Activated effector memory CD4-positive, alpha-beta T cell treated with Interleukin-2 at 50 U/mL for 16 hours (primary cell): ENCODE results near the gene LHX2.

Experiments
- DNase-seq: peaks from one replicate; pipeline ENCODE4 v3.0.0-alpha.2; 2020

LHX2 gene

DNA sequence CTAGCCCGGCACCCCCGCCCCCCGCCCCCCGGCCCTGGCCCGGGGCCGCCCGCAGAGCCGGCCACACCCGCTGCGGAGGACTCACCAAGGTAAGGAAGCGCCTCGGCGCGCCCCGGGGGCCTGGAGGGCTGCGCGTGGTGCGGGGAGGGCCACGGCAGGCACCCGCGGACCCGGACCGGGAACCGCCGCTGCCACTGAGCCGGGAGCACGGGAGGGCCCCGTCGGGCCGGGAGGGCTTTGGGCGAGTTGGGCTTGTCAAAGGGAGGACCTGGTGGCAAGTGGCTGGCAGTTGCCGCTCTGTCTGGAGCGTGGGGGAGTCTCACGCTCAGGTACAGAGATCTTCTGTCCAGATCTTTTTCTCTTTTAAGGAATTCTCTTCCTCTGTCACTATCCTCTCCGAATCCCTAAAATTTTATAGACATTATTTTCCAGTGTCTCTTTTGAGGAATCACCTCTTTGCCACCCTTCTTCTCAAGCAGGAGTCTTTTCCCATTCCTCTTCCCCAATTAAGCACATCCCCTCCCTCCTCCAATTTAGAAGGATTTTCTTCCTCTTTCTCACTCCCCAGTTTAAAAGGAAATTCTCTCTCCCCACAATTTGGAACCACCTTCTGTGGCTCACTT, 11.3 kb upstream of the LHX2 start:
- DNase-seq = no peak

DNA sequence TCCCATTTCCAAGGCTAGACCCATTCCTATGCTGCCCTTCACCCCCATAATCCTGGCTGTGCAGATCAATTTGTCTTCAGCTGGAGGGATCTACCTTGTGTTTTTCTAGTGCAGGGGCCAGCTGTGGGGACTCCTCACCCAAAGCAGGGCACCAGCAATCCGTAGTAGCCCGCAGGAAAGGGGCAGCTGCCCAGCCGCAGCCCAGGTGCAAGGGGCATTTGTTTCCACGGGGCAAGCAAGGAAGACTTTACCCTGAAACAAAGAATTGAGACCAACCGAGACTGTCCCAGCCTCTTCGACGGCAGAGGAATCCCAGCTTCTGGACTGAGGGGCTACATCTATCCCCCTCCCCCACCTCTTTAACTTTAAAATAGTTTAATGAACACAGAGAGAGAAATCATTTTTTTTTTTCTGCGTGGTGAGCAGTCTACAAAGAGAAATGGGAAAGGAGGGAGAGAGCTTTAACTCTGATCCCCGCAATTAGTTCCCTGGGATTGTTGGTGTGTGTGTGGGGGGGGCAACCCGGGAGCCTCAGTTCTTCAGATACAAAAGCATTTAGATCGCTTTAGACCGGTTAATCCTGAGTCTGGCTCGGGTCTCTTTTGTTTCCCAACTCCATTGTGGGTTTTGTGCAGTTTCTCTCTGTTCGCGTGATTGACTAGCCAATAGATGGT, 10.6 kb upstream of the LHX2 start:
- no peak for DNase-seq

DNA sequence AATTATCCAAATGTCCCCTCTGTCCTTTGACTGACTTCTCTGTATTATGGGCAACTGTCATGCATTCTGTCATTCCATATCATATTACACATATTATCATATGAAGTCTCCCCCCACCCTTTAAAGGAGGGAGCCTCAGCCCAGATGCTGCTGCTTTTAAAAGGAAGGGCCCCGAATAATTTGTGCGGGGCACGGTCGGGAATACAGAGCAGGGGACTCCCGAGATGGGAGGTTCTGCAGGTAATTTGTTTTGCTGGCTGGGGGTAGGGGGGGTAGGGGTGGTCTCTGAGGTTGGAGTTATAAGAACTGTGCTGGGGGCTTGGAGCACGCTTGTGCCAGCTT, 10.1 kb upstream of the LHX2 start:
- no peak for DNase-seq

DNA sequence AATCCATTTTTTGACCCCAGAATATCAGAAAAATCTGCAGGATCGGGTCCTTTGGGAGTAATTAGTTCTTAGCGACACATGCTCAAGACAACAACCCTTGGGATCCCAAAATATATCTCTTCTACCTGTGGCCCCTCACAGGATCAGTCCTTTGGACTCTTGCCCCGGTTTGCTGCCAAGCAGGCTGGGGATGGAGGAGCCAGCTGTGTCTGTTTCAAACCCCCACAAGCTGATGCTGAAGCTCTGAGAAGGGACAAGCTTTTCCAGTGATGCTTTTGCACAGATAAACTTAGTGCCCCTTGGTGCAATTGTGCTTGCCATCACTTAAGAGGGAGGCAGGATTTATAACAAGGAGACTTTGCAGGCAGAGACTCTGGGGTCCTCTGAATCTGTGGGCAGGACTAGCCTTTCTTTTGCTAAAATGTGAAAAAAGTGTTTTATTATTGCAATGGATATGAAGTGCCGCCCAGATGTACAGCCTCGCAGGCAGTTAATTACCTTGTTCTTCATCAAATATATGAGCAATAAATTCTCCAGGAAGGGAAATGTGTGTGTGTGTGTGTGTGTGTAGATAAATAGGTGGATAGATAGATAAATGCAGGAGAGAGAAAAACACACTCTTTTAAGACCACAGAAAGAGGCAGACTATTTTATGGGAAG, 9.6 kb upstream of the LHX2 start:
- DNase-seq = no peak

DNA sequence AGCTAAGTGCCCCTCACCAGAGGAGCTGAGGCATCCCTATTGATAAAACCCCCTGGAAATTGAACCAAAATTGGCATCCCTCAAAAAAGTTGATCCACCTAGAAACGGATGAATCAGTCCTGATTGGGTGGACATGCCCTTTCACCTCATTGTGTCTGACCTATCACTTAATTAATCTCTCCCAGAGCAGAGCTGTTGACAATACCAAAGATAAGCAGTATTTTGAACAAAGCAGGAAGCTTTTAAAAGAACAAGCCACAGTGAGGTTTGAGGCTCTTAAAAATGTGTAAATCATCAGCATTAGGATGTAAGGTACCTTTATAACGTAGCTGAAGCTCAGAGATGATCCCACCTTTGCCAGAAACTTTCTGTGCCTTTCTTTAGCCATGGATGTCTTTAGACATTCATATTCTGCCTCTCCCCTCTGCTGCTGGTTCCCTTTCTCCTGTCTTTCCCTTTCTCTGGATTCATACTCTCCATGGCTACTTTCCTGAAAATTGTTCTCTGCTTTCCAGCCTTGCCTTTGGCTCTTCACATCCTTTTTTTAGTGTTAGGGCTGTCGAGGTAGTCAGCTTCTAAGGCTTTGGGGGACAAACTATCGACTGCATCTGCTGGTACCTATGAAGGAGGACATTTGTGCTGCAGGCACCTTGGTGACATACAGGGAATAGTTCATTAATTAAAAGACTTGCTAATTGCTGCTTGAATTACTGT, 7.8 kb upstream of the LHX2 start:
- DNase-seq = no peak

DNA sequence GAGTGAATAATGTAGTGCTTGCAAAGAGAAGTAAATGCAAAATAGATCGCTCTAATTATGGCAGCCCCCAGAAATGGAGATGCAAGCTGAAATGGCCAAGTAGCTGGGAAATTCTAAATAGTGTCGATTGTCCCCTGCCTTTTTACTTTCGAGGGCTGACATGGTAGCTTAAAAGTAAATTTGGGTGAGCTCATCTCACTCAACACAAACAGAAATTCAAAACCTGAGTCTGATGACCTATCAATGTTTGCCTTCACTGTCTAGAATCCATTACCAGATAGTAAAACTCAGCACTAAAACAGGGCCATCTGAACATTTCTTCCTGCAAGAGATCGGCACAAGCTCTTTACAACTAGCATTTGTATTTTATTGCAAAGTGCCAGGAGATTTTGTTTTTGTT, 7.0 kb upstream of the LHX2 start:
- DNase-seq = no peak

DNA sequence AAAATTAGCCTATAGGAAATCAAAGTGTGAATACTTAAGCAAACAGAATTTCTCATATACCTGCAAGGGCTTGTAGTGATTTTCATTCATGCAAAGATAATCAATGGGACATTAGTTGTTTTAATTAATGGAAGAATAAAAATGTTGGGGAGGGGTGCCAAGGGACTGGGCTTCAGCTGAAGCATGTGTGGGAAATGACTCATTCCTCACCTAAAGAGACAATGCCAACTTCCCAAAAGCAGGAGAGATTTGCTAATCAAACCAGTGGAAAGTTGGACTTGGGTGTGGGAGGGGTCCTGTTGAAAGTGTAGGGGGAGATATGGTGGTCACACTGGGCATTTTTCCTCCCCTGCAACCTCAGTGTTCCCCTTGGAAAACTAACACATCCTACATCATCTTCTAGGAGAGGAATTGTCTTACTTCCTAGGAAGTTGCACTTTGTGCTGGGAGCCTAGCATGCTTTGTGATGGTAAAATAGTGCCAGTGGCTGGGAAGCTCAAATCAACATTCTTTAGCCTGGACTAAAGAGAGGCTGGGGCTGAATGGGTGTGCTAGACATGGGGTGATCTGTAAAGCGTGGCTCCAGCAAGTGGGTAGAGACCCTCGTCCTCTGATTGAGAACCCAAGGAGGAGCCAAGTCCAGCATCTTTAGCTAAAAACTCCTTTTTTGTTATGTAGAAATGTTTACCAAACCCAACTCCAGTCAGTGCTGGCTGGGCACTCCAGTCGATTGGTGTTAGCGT, 6.4 kb upstream of the LHX2 start:
- DNase-seq = no peak

DNA sequence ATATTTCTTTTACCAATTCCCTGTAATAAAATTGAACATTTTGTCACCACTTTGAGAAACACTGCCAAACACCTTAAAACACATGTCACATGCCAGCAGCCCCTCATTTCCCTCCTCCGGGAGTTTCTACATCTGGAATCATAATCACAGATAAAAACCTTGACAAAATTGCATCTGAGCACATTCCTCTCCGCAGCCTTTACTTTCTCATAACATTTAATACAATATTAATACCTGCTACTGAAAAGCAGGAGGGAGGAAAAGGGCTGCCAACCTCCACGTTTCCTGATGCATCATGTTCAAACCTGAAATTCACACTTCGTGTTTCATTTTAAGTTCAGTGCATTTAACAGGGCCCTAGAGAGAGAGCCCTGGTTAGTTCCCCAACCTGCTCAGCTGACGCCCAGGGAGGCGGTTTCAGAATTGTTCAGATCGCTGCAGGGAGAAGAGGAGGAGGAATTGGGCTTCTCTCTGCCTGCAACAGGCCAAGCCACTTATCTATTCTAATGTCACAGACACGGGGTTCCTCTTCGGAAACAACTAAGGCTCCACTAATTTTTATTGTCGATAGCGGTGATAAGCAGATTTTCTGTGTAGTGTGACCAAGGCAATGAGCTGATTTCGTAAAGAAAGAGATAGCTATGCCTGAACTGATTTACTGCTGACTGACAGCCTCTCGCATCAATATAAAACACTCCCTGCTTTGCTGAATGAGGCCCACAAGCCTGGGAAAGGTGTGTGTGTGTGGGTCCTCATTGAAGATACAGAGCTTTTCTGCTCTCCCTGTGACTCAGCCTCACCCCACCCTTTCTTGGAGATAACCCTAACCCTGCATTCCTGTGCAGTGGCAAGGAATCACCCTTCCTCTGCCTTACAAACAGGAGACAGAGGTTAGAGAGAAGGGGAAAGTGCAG, 4.9 kb upstream of the LHX2 start:
- no peak for DNase-seq

DNA sequence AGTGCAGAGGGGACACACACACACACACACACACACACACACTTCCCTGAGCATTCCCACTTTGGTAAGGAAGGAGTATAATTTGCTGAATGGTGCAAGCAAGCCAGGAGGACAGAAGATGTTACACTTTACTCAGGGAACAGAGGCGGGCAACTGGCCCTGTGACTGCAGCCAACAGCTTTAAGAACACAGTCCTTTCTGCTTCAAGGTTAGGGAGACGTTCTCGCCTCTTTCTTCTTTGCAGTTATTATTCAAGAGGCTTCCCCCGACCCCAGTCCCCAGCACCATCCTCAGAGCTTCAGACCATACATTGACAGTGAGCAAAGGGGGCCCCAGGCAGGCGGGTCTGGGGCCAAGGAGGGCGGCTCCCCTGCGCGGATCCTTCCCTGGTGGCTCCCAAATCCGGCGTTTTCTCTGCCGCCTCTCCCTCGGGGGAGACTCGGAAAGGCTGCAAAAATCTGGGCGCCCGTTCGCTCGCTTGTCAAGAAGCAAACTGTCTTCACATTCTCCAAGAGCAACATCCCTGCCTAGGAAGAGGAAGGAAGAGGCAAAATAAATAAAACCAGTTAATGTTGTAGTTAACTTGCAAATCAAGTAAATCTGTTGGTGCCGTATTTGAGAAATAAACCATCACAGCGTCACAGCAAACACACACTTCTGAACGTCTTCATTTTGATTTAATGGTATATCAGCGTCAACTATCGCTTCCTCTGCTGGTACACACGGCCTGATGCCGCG, 3.8 kb upstream of the LHX2 start:
- no peak for DNase-seq

DNA sequence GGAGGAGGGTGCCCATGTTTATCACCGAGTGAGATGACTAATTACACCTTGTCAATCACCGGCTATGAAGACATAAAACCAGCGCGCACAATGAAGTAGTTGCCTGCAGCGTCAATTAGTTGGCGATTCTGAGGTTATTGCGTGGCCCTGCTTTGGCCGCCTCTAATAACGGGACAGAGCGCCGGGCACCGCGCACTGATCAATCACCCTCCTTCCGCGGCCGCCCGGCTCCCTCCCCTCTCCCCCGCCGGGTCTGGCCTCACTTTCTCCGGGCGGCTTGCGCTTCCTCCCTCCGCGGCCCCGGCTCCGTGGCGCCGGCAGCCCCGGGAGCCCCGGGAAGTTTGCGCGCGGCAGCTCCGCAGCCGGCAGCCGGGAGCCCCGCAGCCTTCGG, 3.3 kb upstream of the LHX2 start:
- DNase-seq = no peak

DNA sequence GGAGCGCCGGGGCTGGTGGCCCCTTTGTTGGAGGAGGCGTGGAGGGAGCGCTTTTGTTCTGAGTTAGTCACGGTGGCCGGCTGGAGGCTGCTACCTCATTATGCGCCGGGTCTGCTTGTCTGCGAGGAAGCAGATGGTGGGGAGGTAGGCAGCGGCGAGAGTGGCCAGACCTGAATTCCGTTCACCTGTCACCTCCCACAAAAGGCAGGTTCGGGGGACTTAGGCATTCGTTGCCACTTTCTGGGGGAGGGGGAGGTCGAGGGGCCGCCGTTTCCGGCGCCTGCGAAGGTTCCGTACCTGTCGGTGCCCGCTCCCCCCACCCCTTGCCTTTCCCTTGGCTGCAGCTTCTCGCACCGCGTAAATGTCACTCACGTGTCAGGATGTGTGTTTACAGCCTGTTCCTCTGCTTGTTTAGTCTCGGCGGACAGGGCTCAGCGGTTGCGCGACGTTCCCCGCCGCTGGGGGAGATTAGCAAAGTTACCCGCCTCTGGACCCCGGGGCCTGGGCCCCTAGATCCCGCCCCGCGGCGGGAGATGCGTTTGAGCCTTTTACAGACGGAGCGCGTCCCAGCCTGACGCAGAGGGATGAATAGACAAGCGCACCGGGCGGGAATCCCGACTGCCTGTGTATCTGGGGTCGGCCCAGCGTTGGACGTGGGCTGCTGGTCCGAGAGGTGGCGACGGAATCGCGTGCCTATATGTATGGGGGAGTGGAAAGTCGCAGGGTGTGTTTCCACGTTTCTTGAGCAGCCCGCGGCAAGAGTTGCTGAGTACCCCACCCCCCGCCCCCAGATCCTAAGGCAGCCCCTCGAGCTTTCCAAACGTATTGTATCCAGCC, 2.7 kb upstream of the LHX2 start:
- no peak for DNase-seq

DNA sequence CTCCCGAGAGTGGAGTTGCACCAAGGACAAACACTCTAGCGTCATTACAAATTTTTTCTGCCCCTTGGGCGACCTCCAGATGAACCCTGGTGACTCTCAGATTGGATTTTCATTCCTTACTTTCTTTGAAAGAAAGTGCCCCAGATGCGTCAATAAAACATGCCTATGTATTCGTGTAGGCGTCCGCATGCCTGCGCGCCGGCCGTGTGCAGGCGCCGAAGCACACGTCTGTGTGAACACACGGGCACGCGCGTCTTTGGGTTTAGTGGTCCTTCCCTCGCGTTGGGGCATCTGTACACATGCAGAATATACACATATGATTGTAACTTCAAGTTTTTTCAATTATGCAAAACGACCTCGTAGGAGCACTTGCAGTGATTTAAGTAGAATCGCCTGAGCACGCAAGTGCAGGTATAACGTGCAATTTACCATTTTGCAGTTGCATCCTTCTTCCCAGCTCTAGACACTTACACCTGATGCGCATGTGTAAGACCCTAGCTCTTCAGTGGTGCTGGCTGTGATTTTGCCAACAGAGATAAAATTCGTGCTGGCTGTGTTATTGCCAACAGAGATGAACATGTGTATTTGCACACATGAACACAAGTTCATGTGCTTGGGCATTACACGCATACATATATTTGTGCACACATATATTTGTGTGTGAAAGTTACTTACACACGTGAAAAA, 1.9 kb upstream of the LHX2 start:
- no peak for DNase-seq

DNA sequence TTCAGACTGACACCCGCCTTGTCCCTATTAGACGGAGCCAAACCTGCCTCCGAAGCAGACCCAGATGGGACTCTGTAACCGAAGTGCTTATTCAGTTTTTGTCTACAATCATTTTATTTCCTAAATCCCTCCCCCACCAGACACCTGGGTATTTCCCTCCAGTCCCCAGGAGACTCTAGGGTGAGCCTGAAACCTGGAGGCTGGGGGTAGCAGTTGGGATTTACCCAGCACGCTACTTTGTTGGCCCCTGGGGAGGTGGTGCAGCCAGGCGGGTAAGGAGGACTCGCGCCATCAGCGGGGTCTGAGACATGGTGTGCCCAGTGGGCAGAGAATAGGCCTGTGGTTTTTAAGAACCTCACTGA, 1.3 kb upstream of the LHX2 start:
- DNase-seq = no peak

DNA sequence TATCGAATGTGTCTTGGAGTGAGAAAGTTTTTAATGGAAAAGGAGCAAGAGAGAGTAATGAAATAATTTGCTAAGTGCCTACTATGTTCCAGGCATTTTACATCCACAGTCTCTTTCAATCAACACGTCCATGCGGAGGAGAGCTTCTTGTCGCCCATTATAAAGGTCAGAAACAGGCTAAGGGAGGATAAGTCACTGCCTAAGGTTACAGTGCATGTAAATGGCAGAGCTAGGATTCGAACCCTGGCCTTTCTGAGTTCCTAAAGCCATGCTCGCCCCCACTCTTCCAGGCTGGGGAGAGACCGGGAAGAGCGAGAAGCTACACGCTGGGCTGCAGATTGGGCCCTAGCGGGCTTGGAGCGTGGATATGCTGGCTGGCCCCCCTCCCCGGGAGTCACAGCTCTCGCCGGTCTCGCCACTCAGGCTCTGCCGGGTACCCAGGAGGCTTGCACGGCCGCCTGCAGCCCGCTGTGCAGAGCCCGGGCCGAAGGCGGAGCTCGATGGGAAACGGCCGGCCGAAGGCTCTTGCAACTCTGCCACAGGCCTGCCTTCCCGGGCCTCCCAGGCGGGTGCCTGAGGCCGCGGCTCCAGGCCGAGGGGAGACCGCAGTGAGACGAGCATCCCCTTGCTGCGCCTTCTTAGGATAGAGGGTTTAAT, 775 bp upstream of the LHX2 start:
- DNase-seq = no peak

DNA sequence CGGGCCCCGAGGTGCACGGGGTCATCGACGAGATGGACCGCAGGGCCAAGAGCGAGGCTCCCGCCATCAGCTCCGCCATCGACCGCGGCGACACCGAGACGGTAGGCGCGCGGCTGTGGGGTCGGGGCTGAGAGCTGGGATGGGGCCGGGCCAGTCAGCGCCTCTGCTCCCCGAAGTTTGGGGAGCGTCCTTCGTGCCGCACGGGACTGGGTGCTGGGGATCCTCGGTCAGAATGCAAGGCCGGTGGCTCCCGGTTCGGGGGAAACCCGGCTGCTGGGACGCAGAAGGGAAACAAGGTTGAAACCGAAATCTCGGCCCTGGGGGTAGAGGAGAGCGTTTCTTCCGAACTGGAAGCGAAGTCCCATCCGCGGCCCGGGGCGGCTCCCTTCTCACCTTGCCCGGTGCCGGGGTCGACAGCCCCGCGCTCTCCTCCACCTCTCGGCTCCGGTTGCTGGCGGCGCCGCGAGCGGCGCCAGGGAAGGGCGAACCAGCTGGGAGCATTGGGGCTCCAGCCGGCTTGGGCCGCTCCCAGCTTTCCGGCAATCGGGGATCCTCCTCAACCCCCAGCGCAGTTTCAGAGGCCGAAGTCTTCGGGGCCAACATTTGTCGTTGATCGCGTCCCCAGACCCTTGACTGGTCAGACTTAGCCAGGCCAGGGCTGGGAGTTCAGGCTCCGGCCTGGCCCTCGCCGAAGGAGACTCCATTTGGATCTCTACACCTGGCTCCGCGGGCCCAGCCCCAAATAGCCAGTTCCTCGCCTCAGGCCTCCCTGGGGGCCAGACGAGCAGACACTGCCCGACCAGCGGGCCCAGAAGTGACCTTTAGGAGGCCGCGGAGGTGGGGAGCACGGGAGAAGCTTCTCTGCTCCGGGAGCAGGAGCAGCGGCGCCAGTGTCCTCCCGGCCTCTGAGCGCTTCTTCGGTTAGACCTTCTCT, 1.1 kb downstream of the LHX2 start:
- no peak for DNase-seq

DNA sequence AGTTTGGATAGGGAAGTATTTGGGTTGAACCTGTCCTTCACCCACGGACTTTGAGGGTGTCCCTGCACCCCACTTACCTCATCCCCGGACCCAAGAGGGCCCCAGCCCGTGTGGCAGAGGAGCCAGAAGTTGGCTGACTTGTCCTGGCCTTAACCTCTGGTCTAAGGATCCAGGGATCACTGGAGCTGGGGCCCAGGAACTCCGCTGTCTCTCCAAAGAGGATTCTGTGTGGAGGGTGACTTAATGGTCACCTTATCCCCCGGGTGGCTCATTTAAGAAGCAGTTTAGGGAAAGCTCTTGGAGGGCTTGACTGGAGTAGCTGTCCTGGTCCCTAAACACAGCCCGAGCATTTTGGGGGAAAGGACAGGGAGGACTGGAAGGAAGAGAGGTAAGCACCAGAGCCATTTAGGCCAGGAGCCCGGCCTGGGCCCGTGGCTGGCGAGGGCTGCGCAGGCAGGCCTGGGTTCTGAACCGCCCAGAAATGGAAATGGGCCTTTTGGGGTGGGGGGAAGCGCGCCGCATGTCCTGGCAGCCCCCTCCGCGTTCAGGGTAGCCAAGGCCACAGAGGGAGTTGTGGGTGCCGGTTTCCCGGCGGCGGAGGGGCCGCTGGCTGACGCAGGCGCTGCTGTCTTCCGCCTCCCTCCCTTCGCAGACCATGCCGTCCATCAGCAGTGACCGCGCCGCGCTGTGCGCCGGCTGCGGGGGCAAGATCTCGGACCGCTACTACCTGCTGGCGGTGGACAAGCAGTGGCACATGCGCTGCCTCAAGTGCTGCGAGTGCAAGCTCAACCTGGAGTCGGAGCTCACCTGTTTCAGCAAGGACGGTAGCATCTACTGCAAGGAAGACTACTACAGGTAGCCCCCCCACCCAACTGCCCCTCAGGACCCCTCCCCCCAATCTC, 2.0 kb downstream of the LHX2 start:
- DNase-seq = no peak
